Tibial nerve (tissue), 4 donors: ENCODE measurements around the gene TMEM131L. TPM values are rescaled to one million over a fixed set of nuclear protein-coding genes. Genes with fewer than 3 reads are reported as not detected.

Source experiments
- DNase-seq, 2 donors: peaks; one replicate each; pipeline ENCODE4 v3.0.0-alpha.2; 2019; ENCODE audit warnings: low spot score in 2 of 2
- H3K27ac ChIP-seq, 4 donors: fragments of 200-600 bp; sonication (generic) in 3 of 4; one replicate each; pipeline ENCODE4 v1.5.1; 2017 to 2019; ENCODE audit warnings: mild to moderate bottlenecking in 1 of 4
- H3K27me3 ChIP-seq, 2 donors: fragments of 200-600 bp; sonication (generic) in 1 of 2; one replicate each; pipeline versions ENCODE4 v1.5.1 to v1.6.0; 2017 to 2019
- H3K36me3 ChIP-seq, 3 donors: fragments of 200-600 bp; sonication (generic); one replicate each; pipeline ENCODE4 v1.5.1; 2018 to 2019
- H3K4me1 ChIP-seq, 4 donors: fragments of 200-600 bp; sonication (generic) in 3 of 4; one replicate each; pipeline ENCODE4 v1.5.1; 2017 to 2019
- H3K4me3 ChIP-seq, 4 donors: fragments of 200-600 bp; sonication (generic) in 3 of 4; one replicate each; pipeline ENCODE4 v1.5.1; 2017 to 2019; ENCODE audit warnings: mild to moderate bottlenecking in 1 of 4, moderate library complexity in 1 of 4
- H3K9me3 ChIP-seq, 4 donors: fragments of 200-600 bp; sonication (generic) in 3 of 4; one replicate each; pipeline ENCODE4 v1.5.1; 2017 to 2019
- CTCF ChIP-seq, 5 experiments: fragments of 200-600 bp in 3 of 5; fragments of 450-650 bp in 2 of 5; sonication (generic) in 3 of 5; IDR thresholded peaks; one replicate each; pipeline ENCODE4 v1.5.1; 2016 to 2019; ENCODE audit warnings: antibody characterized with exemption in 5 of 5, mild to moderate bottlenecking in 3 of 5, moderate library complexity in 2 of 5
- EP300 ChIP-seq, 2 donors: sonication (generic); formaldehyde crosslinking; IDR thresholded peaks; one replicate each; pipeline ENCODE4 v1.6.1; 2017; ENCODE audit warnings: antibody characterized with exemption in 2 of 2, mild to moderate bottlenecking in 1 of 2
- POLR2A ChIP-seq, 2 donors: fragments of 450-650 bp; IDR thresholded peaks; one replicate each; pipeline ENCODE4 v1.6.1; 2017; ENCODE audit warnings: antibody characterized with exemption in 2 of 2, mild to moderate bottlenecking in 2 of 2, moderate library complexity in 2 of 2
- WGBS, 2 donors: methylation state at CpG; one replicate each; pipeline ENCODE4 v1.1.5; 2018; 5-methylcytosine and 5-hydroxymethylcytosine counted together
- total RNA-seq, 4 donors: library from RNA; depleted of rRNA; stranded (reverse); fragments of >200 nt; gene quantifications; one replicate each; pipeline ENCODE4 v1.1.0, GENCODE V29; 2016

TMEM131L gene
- total RNA-seq, 4 donors from 2014 or later = 8.7 to 19.9 (median 12.1) TPM

- H3K27me3 ChIP-seq = no peaks in the 10 kb centered on the region
- no peaks in the 10 kb centered on the region for H3K36me3 ChIP-seq
- 71 to 81% methylated on average over 13 of the region's 13 CpGs for WGBS, 2 donors
- H3K27ac ChIP-seq = peak overlapping the region in 1 of 4 donors; percentile 42
- H3K9me3 ChIP-seq = no peaks in the 10 kb centered on the region
- TF ChIP-seq CTCF (IDR thresholded peaks at IDR 0.05) = no peak
- no peak for DNase-seq
- no peaks in the 10 kb centered on the region for H3K4me1 ChIP-seq
- H3K4me3 ChIP-seq = peak overlapping the region in 1 of 4 donors; percentile 31
These were observed 27.0 kb upstream of the TMEM131L start for GRCh38 chr4:153438916-153439756.

GRCh38 chr4:153439831-153440230 is 26.3 kb upstream of the TMEM131L start:
- no peak overlapping the region for H3K27ac ChIP-seq
- no peaks in the 10 kb centered on the region for H3K27me3 ChIP-seq
- no peak for DNase-seq
- H3K9me3 ChIP-seq = no peaks in the 10 kb centered on the region
- 92% methylated on average over 9 of the region's 9 CpGs for WGBS, 2 donors
- no peak overlapping the region for H3K4me3 ChIP-seq
- no peaks in the 10 kb centered on the region for H3K36me3 ChIP-seq
- TF ChIP-seq CTCF (IDR thresholded peaks at IDR 0.05) = no peak
- TF ChIP-seq EP300 (IDR thresholded peaks at IDR 0.05) = no peak
- no peak for TF ChIP-seq POLR2A (IDR thresholded peaks at IDR 0.05)
- H3K4me1 ChIP-seq = no peaks in the 10 kb centered on the region

GRCh38 chr4:153440475-153440874 is 25.7 kb upstream of the TMEM131L start:
- WGBS, 2 donors = 86 to 91% methylated on average over 6 of the region's 6 CpGs
- Histone ChIP-seq H3K27me3 (no peaks in the 10 kb centered on the region), H3K36me3 (no peaks in the 10 kb centered on the region), H3K4me3 (no peak overlapping the region), H3K27ac (no peak overlapping the region), H3K4me1 (no peaks in the 10 kb centered on the region), H3K9me3 (no peaks in the 10 kb centered on the region)
- no peak for DNase-seq
- TF ChIP-seq POLR2A (IDR thresholded peaks at IDR 0.05) (no peak), CTCF (IDR thresholded peaks at IDR 0.05) (no peak), EP300 (IDR thresholded peaks at IDR 0.05) (no peak)

DNA sequence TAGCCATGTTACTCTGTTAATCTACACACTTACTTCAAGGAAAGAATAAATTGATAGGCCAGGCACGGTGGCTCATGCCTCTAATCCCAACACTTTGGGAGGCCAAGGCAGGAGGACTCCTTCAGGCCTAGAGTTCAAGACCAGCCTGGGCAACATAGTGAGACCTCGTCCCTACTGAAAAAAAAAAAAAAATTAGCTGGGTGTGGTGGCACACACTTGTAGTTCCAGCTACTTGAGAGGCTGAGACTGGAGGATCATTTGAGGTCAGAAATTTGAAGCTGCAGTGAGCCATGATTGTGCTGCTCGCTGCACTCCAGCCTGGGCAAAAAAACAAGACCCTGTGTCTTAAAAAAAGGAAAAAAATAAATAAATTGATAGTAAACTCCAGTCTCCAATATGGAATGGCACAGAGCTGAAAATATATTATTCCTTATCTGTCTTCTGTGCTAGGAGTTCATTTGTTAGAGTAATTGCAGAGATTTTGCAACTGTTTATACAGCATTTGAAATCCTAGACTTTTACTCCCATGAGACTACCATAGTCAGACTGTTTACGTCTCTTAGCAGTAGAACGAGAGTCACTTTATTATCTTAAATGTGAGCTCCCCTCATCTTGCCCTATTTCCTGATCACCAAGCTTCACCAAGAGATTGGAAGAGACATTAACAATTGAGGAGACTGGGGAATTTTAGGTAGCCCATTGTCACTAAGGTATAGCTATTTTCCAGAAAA is 18.8 kb upstream of the TMEM131L start:
- DNase-seq = no peak
- H3K36me3 ChIP-seq = no peaks in the 10 kb centered on the region
- TF ChIP-seq POLR2A (IDR thresholded peaks at IDR 0.05) = no peak
- TF ChIP-seq EP300 (IDR thresholded peaks at IDR 0.05) = peak in 1 of 2 donors; percentile 6
- no peaks in the 10 kb centered on the region for H3K27me3 ChIP-seq
- WGBS, 2 donors = 74 to 75% methylated on average over 5 of the region's 5 CpGs
- H3K4me3 ChIP-seq = no peak overlapping the region
- peaks cover 0 to 9% (median 0%) of the 10 kb centered on the region in 4 donors for H3K4me1 ChIP-seq
- no peaks in the 10 kb centered on the region for H3K9me3 ChIP-seq
- H3K27ac ChIP-seq = no peak overlapping the region

- Histone ChIP-seq H3K4me3 (no peak overlapping the region), H3K27me3 (no peaks in the 10 kb centered on the region), H3K27ac (no peak overlapping the region), H3K9me3 (no peaks in the 10 kb centered on the region), H3K36me3 (no peaks in the 10 kb centered on the region), H3K4me1 (peaks cover 0 to 9% (median 0%) of the 10 kb centered on the region in 4 donors)
- WGBS, 2 donors = 25 to 29% methylated on average over 10 of the region's 10 CpGs
- no peak for TF ChIP-seq EP300 (IDR thresholded peaks at IDR 0.05)
- no peak for TF ChIP-seq POLR2A (IDR thresholded peaks at IDR 0.05)
- no peak for TF ChIP-seq CTCF (IDR thresholded peaks at IDR 0.05)
- DNase-seq = no peak
These were observed 18.0 kb upstream of the TMEM131L start for GRCh38 chr4:153448003-153448731.
